WTC11 (cell line): ENCODE data around the gene WWOX. TPM values are rescaled to one million over a fixed set of nuclear protein-coding genes. Genes with fewer than 3 reads are reported as not detected.

Source experiments
- ATAC-seq: fragments of 200-7000 bp; cut with Tn5 transposase; 2 replicates; pipeline ENCODE4 v1.10.0; 2021; ENCODE audit warnings: mild to moderate bottlenecking, moderate library complexity
- CTCF ChIA-PET: fragments of 300-600 bp; sonication (Branson Sonifier 250); formaldehyde crosslinking; loops from one replicate; lab custom pipeline; 2021; ENCODE audit warnings: antibody characterized with exemption; lab: Charles Lee
- POLR2A ChIA-PET: fragments of 350-600 bp; sonication (Branson Sonifier 250); formaldehyde crosslinking; loops from one replicate; lab custom pipeline; 2021; ENCODE audit warnings: antibody characterized with exemption; lab: Charles Lee
- DNase-seq: peaks from one replicate; pipeline ENCODE4 v3.0.0; 2021; ENCODE audit warnings: low spot score
- H3K27ac Mint-ChIP-seq: 2 replicates; pipeline ENCODE4 v1.8.0; 2021; ENCODE audit warnings: mixed read lengths
- H3K27me3 Mint-ChIP-seq: 2 replicates; pipeline ENCODE4 v1.8.0; 2021; ENCODE audit warnings: low read depth, mild to moderate bottlenecking, moderate library complexity, mixed read lengths
- H3K36me3 Mint-ChIP-seq: 2 replicates; pipeline ENCODE4 v1.8.0; 2021; ENCODE audit warnings: mixed read lengths
- H3K4me1 Mint-ChIP-seq: 2 replicates; pipeline ENCODE4 v1.8.0; 2022; ENCODE audit warnings: mixed read lengths
- H3K4me3 Mint-ChIP-seq: 2 replicates; pipeline ENCODE4 v1.8.0; 2021; ENCODE audit warnings: mild to moderate bottlenecking, moderate library complexity, mixed read lengths
- H3K9me3 Mint-ChIP-seq: 2 replicates; pipeline ENCODE4 v1.8.0; 2021; ENCODE audit warnings: mixed read lengths
- AR ChIP-seq: fragments of 250-450 bp; sonication (Bioruptor Pico); IDR thresholded peaks from 2 replicates; pipeline ENCODE4 v1.9.0; 2021; ENCODE audit warnings: mild to moderate bottlenecking
- ATF1 ChIP-seq: sonication (generic); formaldehyde crosslinking; IDR thresholded peaks from 2 replicates; pipeline ENCODE4 v1.8.1; 2023; ENCODE audit warnings: mild to moderate bottlenecking, moderate library complexity, missing genetic modification reagents
- ATF2 ChIP-seq: sonication (generic); formaldehyde crosslinking; IDR thresholded peaks from 2 replicates; pipeline ENCODE4 v1.8.1; 2022; ENCODE audit warnings: low read depth, missing genetic modification reagents, borderline replicate concordance
- E2F5 ChIP-seq: sonication (generic); formaldehyde crosslinking; IDR thresholded peaks from 2 replicates; pipeline ENCODE4 v1.8.1; 2022; ENCODE audit warnings: mild to moderate bottlenecking, moderate library complexity, missing genetic modification reagents
- ERG ChIP-seq: fragments of 250-450 bp; sonication (Bioruptor Pico); IDR thresholded peaks from 2 replicates; pipeline ENCODE4 v1.8.0; 2021; ENCODE audit warnings: mild to moderate bottlenecking
- ESRRA ChIP-seq: sonication (generic); formaldehyde crosslinking; IDR thresholded peaks from 2 replicates; pipeline ENCODE4 v1.8.1; 2022; ENCODE audit warnings: mild to moderate bottlenecking, missing genetic modification reagents, borderline replicate concordance
- GABPB1 ChIP-seq: sonication (generic); formaldehyde crosslinking; IDR thresholded peaks from 2 replicates; pipeline ENCODE4 v1.8.1; 2023; ENCODE audit warnings: mild to moderate bottlenecking, missing genetic modification reagents
- GRHL2 ChIP-seq: fragments of 250-450 bp; sonication (Bioruptor Pico); IDR thresholded peaks from 2 replicates; pipeline ENCODE4 v1.8.0; 2022; ENCODE audit warnings: mild to moderate bottlenecking, moderate library complexity; ENCODE audit not compliant: insufficient replicate concordance, severe bottlenecking
- HMGXB4 ChIP-seq: sonication (generic); formaldehyde crosslinking; IDR thresholded peaks from 2 replicates; pipeline ENCODE4 v1.8.1; 2023; ENCODE audit warnings: mild to moderate bottlenecking, moderate library complexity, missing genetic modification reagents
- MAX ChIP-seq: sonication (generic); formaldehyde crosslinking; IDR thresholded peaks from 2 replicates; pipeline ENCODE4 v1.8.0; 2022; ENCODE audit warnings: mild to moderate bottlenecking, missing genetic modification reagents
- MYBL2 ChIP-seq: sonication (generic); formaldehyde crosslinking; IDR thresholded peaks from 2 replicates; pipeline ENCODE4 v1.8.1; 2023; ENCODE audit warnings: mild to moderate bottlenecking, moderate library complexity, missing genetic modification reagents
- NFE2L1 ChIP-seq: sonication (generic); formaldehyde crosslinking; IDR thresholded peaks from 2 replicates; pipeline ENCODE4 v1.8.1; 2023; ENCODE audit warnings: missing genetic modification reagents
- NR3C1 ChIP-seq: sonication (generic); formaldehyde crosslinking; conservative IDR thresholded peaks from 2 replicates; pipeline ENCODE4 v1.8.1; 2023; ENCODE audit warnings: low read depth, mild to moderate bottlenecking, missing genetic modification reagents
- PRDM15 ChIP-seq: sonication (generic); formaldehyde crosslinking; IDR thresholded peaks from 2 replicates; pipeline ENCODE4 v1.8.0; 2022; ENCODE audit warnings: missing genetic modification reagents
- PRRX2 ChIP-seq: fragments of 250-450 bp; sonication (Bioruptor Pico); IDR thresholded peaks from 2 replicates; pipeline ENCODE4 v1.8.0; 2021; ENCODE audit warnings: mild to moderate bottlenecking
- SMAD4 ChIP-seq: sonication (generic); formaldehyde crosslinking; IDR thresholded peaks from 2 replicates; pipeline ENCODE4 v1.8.0; 2022; ENCODE audit warnings: mild to moderate bottlenecking, missing genetic modification reagents
- SOX15 ChIP-seq: fragments of 250-450 bp; sonication (Bioruptor Pico); IDR thresholded peaks from 2 replicates; pipeline ENCODE4 v1.9.0; 2021; ENCODE audit warnings: mild to moderate bottlenecking
- SP1 ChIP-seq: sonication (generic); formaldehyde crosslinking; conservative IDR thresholded peaks from 2 replicates; pipeline ENCODE4 v1.8.1; 2022; ENCODE audit warnings: missing genetic modification reagents
- ZNF219 ChIP-seq: sonication (generic); formaldehyde crosslinking; IDR thresholded peaks from 2 replicates; pipeline ENCODE4 v1.8.0; 2023; ENCODE audit warnings: missing genetic modification reagents, mild to moderate bottlenecking, borderline replicate concordance
- ZNF671 ChIP-seq: fragments of 250-450 bp; sonication (Bioruptor Pico); IDR thresholded peaks from 2 replicates; pipeline ENCODE4 v1.8.0; 2021; ENCODE audit warnings: mild to moderate bottlenecking
- total RNA-seq: library from RNA; stranded (reverse); gene quantifications from 3 replicates; pipeline ENCODE4 v1.2.3, GENCODE V29; 2021

WWOX gene
- total RNA-seq, 1 experiment from 2014 or later = 15.7 TPM

- H3K9me3 Mint-ChIP-seq = no peaks in the 10 kb centered on the region
- ChIA-PET CTCF (interaction anchor here (1.1 kb wide), 1 partner anchor 12 kb away, joined by 4 read pairs; no protein-coding TSS in a partner anchor), POLR2A (no interaction called here)
- H3K36me3 Mint-ChIP-seq = no peaks in the 10 kb centered on the region
- 0 out of 2 replicates have a peak, but pooled peaks cover 3% of the 10 kb centered on the region for H3K4me1 Mint-ChIP-seq
- ATAC-seq = no peak
- no peak overlapping the region for H3K27ac Mint-ChIP-seq
- no peak for TF ChIP-seq SOX15
- TF ChIP-seq PRRX2 (CRISPR knock-in tag) = no peak
- TF ChIP-seq E2F5 (CRISPR knock-in tag) = no peak
- TF ChIP-seq ATF1 = no peak
- TF ChIP-seq ESRRA (CRISPR knock-in tag) = no peak
- TF ChIP-seq MAX (CRISPR knock-in tag) = no peak
- TF ChIP-seq NR3C1 (CRISPR knock-in tag) = no peak
- no peak for TF ChIP-seq SMAD4 (CRISPR knock-in tag)
- TF ChIP-seq PRDM15 = no peak
- TF ChIP-seq ZNF671 (CRISPR knock-in tag) = no peak
- TF ChIP-seq GABPB1 (CRISPR knock-in tag) = no peak
- no peak for TF ChIP-seq MYBL2 (CRISPR knock-in tag)
- TF ChIP-seq HMGXB4 (CRISPR knock-in tag) = no peak
- TF ChIP-seq SP1 (CRISPR knock-in tag) = no peak
- TF ChIP-seq GRHL2 (CRISPR knock-in tag) = no peak
- TF ChIP-seq ATF2 (CRISPR knock-in tag) = no peak
- TF ChIP-seq ZNF219 (CRISPR knock-in tag) = no peak
- TF ChIP-seq ERG = no peak
- TF ChIP-seq AR (CRISPR knock-in tag) = no peak
- TF ChIP-seq NFE2L1 = no peak
- no peak for DNase-seq
- no peaks in the 10 kb centered on the region for H3K27me3 Mint-ChIP-seq
- no peak overlapping the region for H3K4me3 Mint-ChIP-seq
These were observed 920.0 kb downstream of the WWOX start for GRCh38 chr16:79019431-79019830.
